Ishikawa (cell line): ENCODE results near the gene ADAMTS15.

Experiments
- CEBPB ChIP-seq: IDR thresholded peaks from 2 replicates; pipeline ENCODE4 v1.6.1; 2012
- CREB1 ChIP-seq: IDR thresholded peaks from 2 replicates; pipeline ENCODE4 v1.6.1; 2012; ENCODE audit warnings: low read depth
- EGR1 ChIP-seq: IDR thresholded peaks from 2 replicates; pipeline ENCODE4 v1.6.1; 2012
- EP300 ChIP-seq: IDR thresholded peaks from 2 replicates; pipeline ENCODE4 v1.6.1; 2012; ENCODE audit warnings: borderline replicate concordance
- FOXM1 ChIP-seq: IDR thresholded peaks from 2 replicates; pipeline ENCODE4 v1.6.1; 2012; ENCODE audit warnings: low read depth, borderline replicate concordance
- MAX ChIP-seq: IDR thresholded peaks from 2 replicates; pipeline ENCODE4 v1.6.1; 2012
- NFIC ChIP-seq: IDR thresholded peaks from 2 replicates; pipeline ENCODE4 v1.6.1; 2012
- RAD21 ChIP-seq: IDR thresholded peaks from 2 replicates; pipeline ENCODE4 v1.6.1; 2012; ENCODE audit warnings: low read depth
- REST ChIP-seq: IDR thresholded peaks from 2 replicates; pipeline ENCODE4 v1.6.1; 2012; ENCODE audit warnings: low read depth, mild to moderate bottlenecking
- TAF1 ChIP-seq: IDR thresholded peaks from 2 replicates; pipeline ENCODE4 v1.6.1; 2012; ENCODE audit warnings: low read depth, mild to moderate bottlenecking
- TCF12 ChIP-seq: IDR thresholded peaks from 2 replicates; pipeline ENCODE4 v1.6.1; 2012; ENCODE audit warnings: low read depth
- TEAD4 ChIP-seq: IDR thresholded peaks from 2 replicates; pipeline ENCODE4 v1.6.1; 2012
- USF1 ChIP-seq: IDR thresholded peaks from 2 replicates; pipeline ENCODE4 v1.6.1; 2012
- YY1 ChIP-seq: IDR thresholded peaks from 2 replicates; pipeline ENCODE4 v1.6.1; 2012; ENCODE audit warnings: low read depth
- ZBTB7A ChIP-seq: IDR thresholded peaks from 2 replicates; pipeline ENCODE4 v1.6.1; 2012; ENCODE audit warnings: low read depth

Gene ADAMTS15

GRCh38 chr11:130427581-130428315 is 20.7 kb upstream of the ADAMTS15 start:
- TF ChIP-seq MAX (peak; percentile 78), NFIC (no peak), RAD21 (peak; percentile 38; the same call in 1 of the 2 replicates), EGR1 (no peak), REST (no peak), TCF12 (no peak), TEAD4 (no peak), USF1 (no peak), CREB1 (no peak), YY1 (no peak), EP300 (no peak), FOXM1 (no peak), TAF1 (no peak), CEBPB (no peak), ZBTB7A (peak; percentile 33; the same call in 1 of the 2 replicates)

GRCh38 chr11:130428316-130429119 is 19.9 kb upstream of the ADAMTS15 start, which contains the start of gene ADAMTS8:
Gene ADAMTS8 (minus strand): TSS chr11:130428609. CDS start chr11:130428286, 323 bp downstream.
- TF ChIP-seq ZBTB7A (0 out of 2 replicates have a peak, but pooled peaks have one; percentile 9), REST (no peak)

- no peak for TF ChIP-seq FOXM1
- no peak for TF ChIP-seq USF1
- TF ChIP-seq RAD21, result peak; percentile 28; the same call in 1 of the 2 replicates
These were observed 19.2 kb upstream of the ADAMTS15 start for GRCh38 chr11:130429120-130429681.

GRCh38 chr11:130429983-130430382 is 18.5 kb upstream of the ADAMTS15 start:
- TF ChIP-seq TAF1 (no peak), USF1 (no peak), RAD21 (no peak), EP300 (no peak), FOXM1 (no peak), EGR1 (no peak), ZBTB7A (no peak), CREB1 (no peak), TCF12 (no peak), NFIC (no peak), REST (no peak), CEBPB (no peak), TEAD4 (no peak), MAX (no peak), YY1 (no peak)
